K562 (cell line): ENCODE results near the gene LZTS3. TPM values are rescaled to one million over a fixed set of nuclear protein-coding genes. Genes with fewer than 3 reads are reported as not detected.

Source experiments
- ATAC-seq: fragments of 200-7000 bp; cut with Tn5 transposase; 3 replicates; pipeline ENCODE4 v1.9.1; 2020; ENCODE audit warnings: moderate library complexity
- BruUV-seq: library from RNA; stranded (reverse); fragments of 400-500 nt; replicated peaks from 2 replicates; lab custom pipeline; 2021; lab: Mats Ljungman, UMichigan
- CTCF ChIA-PET: fragments of 300-600 bp; formaldehyde crosslinking; extraction: SDS; loops from one replicate; lab custom pipeline; 2021; ENCODE audit warnings: low intra/inter-chr PET ratio; lab: Yijun Ruan, JAX
- POLR2A ChIA-PET: fragments of 300-600, 350-650 bp; sonication (Branson Sonifier 250); formaldehyde crosslinking; extraction: SDS; loops from one replicate; lab custom pipeline; 2021; ENCODE audit warnings: antibody characterized with exemption, inconsistent platforms; lab: Yijun Ruan, JAX
- DNase-seq, 4 experiments: peaks; one replicate each; pipeline versions ENCODE4 v3.0.0 to v3.0.0-alpha.2; 2011 to 2018; ENCODE audit warnings: low spot score in 3 of 4, mixed read lengths in 3 of 4; ENCODE audit errors: extremely low read depth in 1 of 4
- FAIRE-seq: peaks from 2 replicates; lab custom pipeline; 2011; peaks lifted over from hg19 to GRCh38; lab: Jason Lieb, UNC
- H2AFZ ChIP-seq: 2 replicates; pipeline ENCODE4 v1.6.0; 2011; ENCODE audit warnings: low read depth, low read length, control low read depth, inconsistent platforms
- H3K27ac ChIP-seq: fragments of 200-600 bp; 3 replicates; pipeline ENCODE4 v1.8.0; 2011; ENCODE audit warnings: low read depth, mild to moderate bottlenecking, control low read depth, inconsistent platforms, low read length, moderate library complexity, mixed read lengths; ENCODE audit errors: extremely low read depth
- H3K27me3 ChIP-seq, 2 experiments: fragments of 300-600 bp in 1 of 2; 2 replicates in 1 of 2; 3 replicates in 1 of 2; pipeline versions ENCODE4 v1.6.0 to v1.8.0; 2011; ENCODE audit warnings: inconsistent platforms in 2 of 2, low read length in 2 of 2, mild to moderate bottlenecking in 1 of 2, mixed read lengths in 1 of 2, moderate library complexity in 1 of 2; ENCODE audit not compliant: control insufficient read depth in 2 of 2, insufficient read depth in 2 of 2
- H3K36me3 ChIP-seq: fragments of 300-600 bp; 3 replicates; pipeline ENCODE4 v1.8.0; 2011; ENCODE audit warnings: mild to moderate bottlenecking, low read length, inconsistent platforms; ENCODE audit not compliant: control insufficient read depth, insufficient read depth
- H3K4me1 ChIP-seq, 2 experiments: fragments of 200-600 bp in 1 of 2; replicated peaks in 1 of 2; 2 replicates in 1 of 2; 3 replicates in 1 of 2; pipeline versions ENCODE4 v1.5.1 to v1.8.0; 2011; ENCODE audit warnings: inconsistent platforms in 2 of 2, low read length in 2 of 2, mild to moderate bottlenecking in 1 of 2, mixed read lengths in 1 of 2, moderate library complexity in 1 of 2; ENCODE audit not compliant: control insufficient read depth in 2 of 2, insufficient read depth in 2 of 2
- H3K4me2 ChIP-seq: 2 replicates; pipeline ENCODE4 v1.6.1; 2011; ENCODE audit warnings: low read length, control low read depth, inconsistent platforms, mixed read lengths; ENCODE audit not compliant: insufficient read depth
- H3K4me3 ChIP-seq: fragments of 200-600 bp; sonication (generic), shearing (Covaris generic); 2 replicates; pipeline ENCODE4 v1.5.1; 2016; ENCODE audit warnings: control low read depth, inconsistent platforms
- H3K79me2 ChIP-seq: fragments of 200-600 bp; 3 replicates; pipeline ENCODE4 v1.8.0; 2011; ENCODE audit warnings: low read length, inconsistent platforms; ENCODE audit not compliant: control insufficient read depth, insufficient read depth
- H3K9ac ChIP-seq, 2 experiments: 2 replicates each; pipeline versions ENCODE4 v1.6.0 to v1.6.1; 2011; ENCODE audit warnings: low read depth in 2 of 2, low read length in 2 of 2, control low read depth in 1 of 2, inconsistent platforms in 1 of 2, mild to moderate bottlenecking in 1 of 2, mixed read lengths in 1 of 2; ENCODE audit not compliant: insufficient read depth in 1 of 2
- H3K9me1 ChIP-seq: one replicate; pipeline ENCODE4 v1.6.0; 2011; ENCODE audit warnings: inconsistent platforms, mild to moderate bottlenecking, low read length, moderate library complexity; ENCODE audit not compliant: control insufficient read depth, insufficient read depth
- H3K9me3 ChIP-seq: replicated peaks from 2 replicates; pipeline ENCODE4 v1.5.1; 2011; ENCODE audit warnings: low read depth, low read length, inconsistent platforms; ENCODE audit not compliant: control insufficient read depth, insufficient read depth
- H4K20me1 ChIP-seq: replicated peaks from 2 replicates; pipeline ENCODE4 v1.6.1; 2011; ENCODE audit warnings: low read length, inconsistent platforms, mixed read lengths; ENCODE audit not compliant: control insufficient read depth, insufficient read depth
- ZBTB8A ChIP-seq: fragments of 450-650 bp; IDR thresholded peaks from 2 replicates; pipeline ENCODE4 v1.6.1; 2018; ENCODE audit warnings: mild to moderate bottlenecking, moderate library complexity; ENCODE audit not compliant: partially characterized antibody
- ZFX ChIP-seq: sonication (generic); formaldehyde crosslinking; IDR thresholded peaks from 2 replicates; pipeline ENCODE4 v1.8.0; 2022; ENCODE audit warnings: mild to moderate bottlenecking, missing genetic modification reagents, moderate library complexity
- ZNF445 ChIP-seq: fragments of 250-450 bp; sonication (Bioruptor Pico); IDR thresholded peaks from 2 replicates; pipeline ENCODE4 v1.4.0; 2020; ENCODE audit warnings: low read depth, mild to moderate bottlenecking, moderate library complexity
- WGBS: fragments of 100-300 bp; shearing (Covaris generic); methylation state at CpG from one replicate; pipeline ENCODE4 v1.1.6; 2016; ENCODE audit warnings: low coverage, mixed read lengths; ENCODE audit not compliant: insufficient coverage; ENCODE audit errors: missing lambda C conversion rate; 5-methylcytosine and 5-hydroxymethylcytosine counted together
- in situ Hi-C: fragments of 300-500 bp; cut with MboI; formaldehyde crosslinking; loops from 4 replicates; pipeline ENCODE4 v1.15.0; 2018; ENCODE audit warnings: inconsistent platforms, mixed read lengths
- intact Hi-C: fragments of 100-400 bp; cut with micrococcal nuclease; formaldehyde crosslinking; loops from 2 replicates; pipeline ENCODE4 v1.14.2; 2022
- polyA plus RNA-seq, 8 experiments: library from polyadenylated mRNA; depleted of rRNA in 4 of 8; stranded (reverse) in 5 of 8; unstranded in 3 of 8; fragments of >200 nt; fragmentation: Nextera tagmentation in 2 of 8; fragmentation: Illumina TruSeq in 1 of 8; extraction: Ambion mirVana in 2 of 8; extraction: Trizol in 1 of 8; gene quantifications; 2 replicates each; pipeline versions ENCODE4 v1.2.1 to v1.2.3, GENCODE V29; 2011 to 2014; ENCODE audit warnings: inconsistent platforms in 1 of 8, missing spikeins in 1 of 8
- total RNA-seq, 7 experiments: library from RNA; depleted of rRNA in 6 of 7; stranded (reverse); fragments of >200 nt in 6 of 7; fragmentation: Illumina TruSeq in 2 of 7; extraction: Trizol in 2 of 7; gene quantifications; 2 replicates each; pipeline versions ENCODE4 v1.2.1 to v1.2.3, GENCODE V29; 2011 to 2021; ENCODE audit warnings: low replicate concordance in 1 of 7
- TF ChIP-seq, protein P1 (sequence below): sonication (generic); formaldehyde crosslinking; IDR thresholded peaks from 2 replicates; pipeline ENCODE4 v1.8.0; 2022; ENCODE audit warnings: mild to moderate bottlenecking, missing genetic modification reagents
- TF ChIP-seq, protein P2 (sequence below): sonication (generic); formaldehyde crosslinking; IDR thresholded peaks from 2 replicates; pipeline ENCODE4 v1.8.1; 2023; ENCODE audit warnings: mild to moderate bottlenecking, missing genetic modification reagents

LZTS3 gene
- total and polyA plus RNA-seq, 9 of the 15 experiments (the other 6 are each of a cell fraction or from before 2014, with no cell fraction given), result 0.07 to 2.9 (median 2.0) TPM

DNA sequence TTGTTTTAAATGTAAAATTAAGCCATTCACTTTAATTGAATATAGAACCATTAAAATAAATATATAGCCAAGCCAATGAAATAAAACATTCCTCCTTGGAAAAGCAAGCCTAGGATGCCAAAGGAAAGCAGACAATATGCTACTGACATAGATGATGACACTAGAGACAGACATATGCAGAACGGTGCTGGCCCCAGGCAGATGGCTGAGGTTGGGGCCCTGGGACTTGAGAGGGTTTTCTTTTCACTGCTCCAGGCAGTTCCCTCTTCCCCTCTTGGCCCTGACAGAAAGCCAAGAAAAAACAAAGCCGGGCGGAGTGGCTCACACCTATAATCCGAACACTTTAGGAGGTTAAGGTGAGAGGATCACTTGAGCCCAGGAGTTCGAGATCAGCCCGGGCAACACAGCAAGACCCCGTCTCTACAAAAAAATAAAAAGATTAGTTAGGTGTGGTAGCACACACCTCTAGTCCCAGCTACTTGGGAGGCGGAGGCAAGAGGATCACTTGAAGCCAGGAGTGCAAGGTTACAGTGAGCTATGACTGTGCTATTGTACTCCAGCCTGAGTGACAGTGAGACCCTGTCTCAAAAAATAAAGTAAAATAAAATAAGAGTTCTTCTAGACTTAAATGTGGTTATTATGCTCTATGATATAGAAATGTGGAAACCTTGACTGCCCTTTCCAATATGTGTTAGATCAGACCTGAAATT is 44.9 kb downstream of the LZTS3 start:
- in situ Hi-C loops (no loop called here), intact Hi-C loops (no loop called here)
- Histone ChIP-seq H4K20me1 (no peaks in the 10 kb centered on the region), H3K27me3 (no peaks in the 10 kb centered on the region), H3K36me3 (no peaks in the 10 kb centered on the region), H3K9ac (no peak overlapping the region), H2AFZ (no peak overlapping the region), H3K4me2 (no peak overlapping the region), H3K79me2 (no peaks in the 10 kb centered on the region), H3K4me3 (no peak overlapping the region), H3K9me3 (no peaks in the 10 kb centered on the region), H3K4me1 (peaks cover 0 to 8% of the 10 kb centered on the region in 2 experiments; a peak in 2 of 5 replicates), H3K9me1 (no peaks in the 10 kb centered on the region), H3K27ac (no peak overlapping the region)
- FAIRE-seq, result no peak
- TF ChIP-seq ZBTB8A (no peak), ZFX (CRISPR knock-in tag) (no peak), ZNF445 (CRISPR knock-in tag) (no peak)
- TF ChIP-seq, protein P1, sequence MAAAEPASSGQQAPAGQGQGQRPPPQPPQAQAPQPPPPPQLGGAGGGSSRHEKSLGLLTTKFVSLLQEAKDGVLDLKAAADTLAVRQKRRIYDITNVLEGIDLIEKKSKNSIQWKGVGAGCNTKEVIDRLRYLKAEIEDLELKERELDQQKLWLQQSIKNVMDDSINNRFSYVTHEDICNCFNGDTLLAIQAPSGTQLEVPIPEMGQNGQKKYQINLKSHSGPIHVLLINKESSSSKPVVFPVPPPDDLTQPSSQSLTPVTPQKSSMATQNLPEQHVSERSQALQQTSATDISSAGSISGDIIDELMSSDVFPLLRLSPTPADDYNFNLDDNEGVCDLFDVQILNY (CRISPR knock-in tag), result no peak
- TF ChIP-seq, protein P2, sequence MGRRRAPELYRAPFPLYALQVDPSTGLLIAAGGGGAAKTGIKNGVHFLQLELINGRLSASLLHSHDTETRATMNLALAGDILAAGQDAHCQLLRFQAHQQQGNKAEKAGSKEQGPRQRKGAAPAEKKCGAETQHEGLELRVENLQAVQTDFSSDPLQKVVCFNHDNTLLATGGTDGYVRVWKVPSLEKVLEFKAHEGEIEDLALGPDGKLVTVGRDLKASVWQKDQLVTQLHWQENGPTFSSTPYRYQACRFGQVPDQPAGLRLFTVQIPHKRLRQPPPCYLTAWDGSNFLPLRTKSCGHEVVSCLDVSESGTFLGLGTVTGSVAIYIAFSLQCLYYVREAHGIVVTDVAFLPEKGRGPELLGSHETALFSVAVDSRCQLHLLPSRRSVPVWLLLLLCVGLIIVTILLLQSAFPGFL, result no peak
- no peak for ATAC-seq
- ChIA-PET POLR2A (interaction anchor here (0.6 to 1.7 kb wide), 3 partner anchors 20 to 154 kb away, joined by 3 to 4 read pairs (median 3); no protein-coding TSS in a partner anchor), CTCF (no interaction called here)
- BruUV-seq, result no TSS peak
- 78% methylated on average over 5 of the region's 8 CpGs for WGBS
- DNase-seq, result no peak
